Upper lobe of right lung (tissue), 1 donor: ENCODE data around the gene C1RL. TPM values are rescaled to one million over a fixed set of nuclear protein-coding genes. Genes with fewer than 3 reads are reported as not detected.

ENCODE experiments used
- ATAC-seq: fragments of 200-7000 bp; cut with Tn5 transposase; one replicate; pipeline ENCODE4 v1.9.1; 2020; ENCODE audit warnings: mild to moderate bottlenecking, moderate library complexity
- DNase-seq: peaks from one replicate; pipeline ENCODE4 v3.0.0-alpha.2; 2020
- H3K27ac ChIP-seq: fragments of 200-600 bp; one replicate; pipeline ENCODE4 v1.8.0; 2022
- H3K27me3 ChIP-seq: fragments of 200-600 bp; one replicate; pipeline ENCODE4 v1.8.0; 2022; ENCODE audit warnings: mild to moderate bottlenecking
- H3K36me3 ChIP-seq: fragments of 200-600 bp; one replicate; pipeline ENCODE4 v1.8.0; 2022
- H3K4me1 ChIP-seq: fragments of 200-600 bp; one replicate; pipeline ENCODE4 v1.8.0; 2022
- H3K4me3 ChIP-seq: fragments of 200-600 bp; one replicate; pipeline ENCODE4 v1.8.0; 2022; ENCODE audit warnings: mild to moderate bottlenecking
- H3K9me3 ChIP-seq: fragments of 200-600 bp; one replicate; pipeline ENCODE4 v1.8.0; 2022
- intact Hi-C: fragments of 100-400 bp; cut with DNase I; formaldehyde crosslinking; loops from one replicate; pipeline ENCODE4 v1.11.0; 2022
- total RNA-seq: library from RNA; stranded (reverse); fragmentation: NEBNext Ultra II Directional; extraction: Animal tissue kit (Norgen Biotek cat#: 25700); gene quantifications from one replicate; pipeline ENCODE4 v1.2.1, GENCODE V29; 2021
- TF ChIP-seq, protein P1 (sequence below): fragments of 200-600 bp; IDR thresholded peaks from one replicate; pipeline ENCODE4 v1.8.0; 2022; ENCODE audit warnings: antibody characterized with exemption
- donor health status: DM: no; HTN: yes; CAD: no; lungs with severe emphysema.

Gene C1RL
- total RNA-seq, 1 donor from 2014 or later: 91.6 TPM

- Histone ChIP-seq H3K4me1 (no peaks in the 10 kb centered on the region), H3K27me3 (no peaks in the 10 kb centered on the region), H3K9me3 (no peaks in the 10 kb centered on the region), H3K4me3 (no peak overlapping the region), H3K36me3 (peaks cover 63% of the 10 kb centered on the region), H3K27ac (no peak overlapping the region)
- DNase-seq (no peak), ATAC-seq (no peak)
- intact Hi-C loops: loop anchor here (10.0 kb wide), 1 partner anchor 155 kb away; the partner anchor contains the start of genes C12orf57 and RNU7-1
- TF ChIP-seq, protein P1, sequence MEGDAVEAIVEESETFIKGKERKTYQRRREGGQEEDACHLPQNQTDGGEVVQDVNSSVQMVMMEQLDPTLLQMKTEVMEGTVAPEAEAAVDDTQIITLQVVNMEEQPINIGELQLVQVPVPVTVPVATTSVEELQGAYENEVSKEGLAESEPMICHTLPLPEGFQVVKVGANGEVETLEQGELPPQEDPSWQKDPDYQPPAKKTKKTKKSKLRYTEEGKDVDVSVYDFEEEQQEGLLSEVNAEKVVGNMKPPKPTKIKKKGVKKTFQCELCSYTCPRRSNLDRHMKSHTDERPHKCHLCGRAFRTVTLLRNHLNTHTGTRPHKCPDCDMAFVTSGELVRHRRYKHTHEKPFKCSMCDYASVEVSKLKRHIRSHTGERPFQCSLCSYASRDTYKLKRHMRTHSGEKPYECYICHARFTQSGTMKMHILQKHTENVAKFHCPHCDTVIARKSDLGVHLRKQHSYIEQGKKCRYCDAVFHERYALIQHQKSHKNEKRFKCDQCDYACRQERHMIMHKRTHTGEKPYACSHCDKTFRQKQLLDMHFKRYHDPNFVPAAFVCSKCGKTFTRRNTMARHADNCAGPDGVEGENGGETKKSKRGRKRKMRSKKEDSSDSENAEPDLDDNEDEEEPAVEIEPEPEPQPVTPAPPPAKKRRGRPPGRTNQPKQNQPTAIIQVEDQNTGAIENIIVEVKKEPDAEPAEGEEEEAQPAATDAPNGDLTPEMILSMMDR: no peak
These were observed 8.8 kb downstream of the C1RL start for GRCh38 chr12:7100239-7100638.

DNA sequence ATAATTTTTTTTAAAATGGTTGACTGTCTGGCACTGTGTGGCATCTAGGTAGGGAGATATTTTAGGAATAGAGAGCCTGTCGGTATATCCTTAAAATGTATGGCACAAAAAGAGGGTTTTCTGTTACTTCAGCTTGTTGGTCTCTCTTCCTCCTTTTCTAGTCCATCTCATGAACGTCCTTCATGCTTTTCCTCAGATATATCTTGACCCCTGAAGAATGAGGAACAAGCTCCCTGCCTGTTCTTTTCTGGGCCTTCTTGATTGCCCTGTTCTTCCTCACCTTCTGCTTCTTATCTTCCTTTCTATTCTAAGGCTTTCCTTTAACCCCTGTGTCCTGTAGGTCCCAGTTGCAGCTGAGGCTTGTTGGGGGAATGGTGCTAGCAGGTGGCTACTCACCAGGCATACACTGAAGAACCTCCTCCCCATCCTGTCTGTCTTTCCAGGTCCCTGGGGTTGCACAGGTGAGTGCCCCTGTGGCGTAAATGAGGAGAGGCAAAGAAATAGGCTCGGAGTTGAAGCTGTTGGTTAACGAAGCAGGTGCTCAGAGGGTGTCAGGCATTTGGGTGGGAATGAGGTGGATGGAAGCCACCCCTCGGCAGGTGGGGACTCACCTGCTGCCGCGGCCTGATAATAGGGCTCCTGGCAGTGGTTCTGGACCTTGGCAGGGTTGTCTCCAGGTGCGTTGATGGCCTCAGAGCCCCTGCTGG, 9.6 kb downstream of the C1RL start:
- Histone ChIP-seq H3K36me3 (peaks cover 60% of the 10 kb centered on the region), H3K27me3 (no peaks in the 10 kb centered on the region), H3K27ac (no peak overlapping the region), H3K4me1 (peaks cover 3% of the 10 kb centered on the region), H3K9me3 (no peaks in the 10 kb centered on the region), H3K4me3 (no peak overlapping the region)
- DNase-seq (peak; percentile 28), ATAC-seq (peak; percentile 25)
- TF ChIP-seq, protein P1: no peak
- intact Hi-C loops: loop anchor here (5.0 kb wide), 1 partner anchor 37 kb away; the partner anchor contains the start of gene C1S

DNA sequence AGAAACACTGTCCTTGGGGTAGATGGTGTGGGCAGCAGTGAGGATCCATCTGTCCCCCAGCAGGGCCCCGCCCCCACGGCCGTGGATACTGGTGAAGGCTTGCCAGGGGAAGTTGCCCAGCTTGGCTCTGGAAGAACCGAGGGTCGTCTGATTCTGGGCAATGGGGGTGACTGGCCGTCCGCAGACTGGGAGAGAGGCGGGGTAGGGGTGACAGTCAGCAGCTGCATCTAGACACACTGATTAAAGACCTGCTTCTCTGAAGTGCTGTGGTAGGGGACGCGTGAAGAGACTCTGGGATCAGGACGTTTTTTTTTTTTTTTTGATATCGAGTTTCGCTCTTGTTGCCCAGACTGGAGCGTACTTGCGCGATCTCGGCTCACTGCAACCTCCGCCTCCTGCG, 12.0 kb downstream of the C1RL start:
- H3K4me3 ChIP-seq: no peak overlapping the region
- H3K27ac ChIP-seq: no peak overlapping the region
- DNase-seq: peak; percentile 62
- no peak for ATAC-seq
- H3K36me3 ChIP-seq: peaks cover 38% of the 10 kb centered on the region
- TF ChIP-seq, protein P1: no peak
- intact Hi-C loops: loop anchor here (5.0 kb wide), 1 partner anchor 35 kb away; the partner anchor contains the start of gene C1S
- H3K27me3 ChIP-seq: no peaks in the 10 kb centered on the region
- no peaks in the 10 kb centered on the region for H3K9me3 ChIP-seq
- peaks cover 18% of the 10 kb centered on the region for H3K4me1 ChIP-seq

GRCh38 chr12:7096006-7096932, 12.7 kb downstream of the C1RL start:
- Histone ChIP-seq H3K4me3 (no peak overlapping the region), H3K27me3 (no peaks in the 10 kb centered on the region), H3K27ac (no peak overlapping the region), H3K9me3 (no peaks in the 10 kb centered on the region), H3K4me1 (peaks cover 25% of the 10 kb centered on the region), H3K36me3 (peaks cover 33% of the 10 kb centered on the region)
- intact Hi-C loops: loop anchor here (5.0 kb wide), 1 partner anchor 34 kb away; the partner anchor contains the start of gene C1S
- ATAC-seq (peak; percentile 1), DNase-seq (peak; percentile 50)
- TF ChIP-seq, protein P1: no peak

GRCh38 chr12:7093892-7094291, 15.1 kb downstream of the C1RL start:
- TF ChIP-seq, protein P1: no peak
- Histone ChIP-seq H3K27me3 (no peaks in the 10 kb centered on the region), H3K27ac (no peak overlapping the region), H3K36me3 (peaks cover 25% of the 10 kb centered on the region), H3K4me3 (no peak overlapping the region), H3K4me1 (peaks cover 37% of the 10 kb centered on the region), H3K9me3 (no peaks in the 10 kb centered on the region)
- peak; percentile 42 for DNase-seq
- intact Hi-C loops: no loop called here
- ATAC-seq: peak; percentile 10
